ENCODE data around the gene SCN5A.

SCN5A gene

GRCh38 chr3:38640661-38641452, 8.6 kb downstream of the SCN5A start:
- no peak overlapping the region for H3K4me3 ChIP-seq (ENCODE audit: low read depth, low read length)
- no peak for TF ChIP-seq CTCF (IDR thresholded peaks at IDR 0.05; ENCODE audit: low read depth, low read length)
- in situ Hi-C loops (cut with HindIII; ENCODE audit: low sequenced_read_pairs) = no loop called here
- DNase-seq (ENCODE audit: low read depth, low spot score) = no peak

- in situ Hi-C loops (cut with HindIII; ENCODE audit: low sequenced_read_pairs) = no loop called here
Observed at GRCh38 chr3:38638354-38638753, 11.1 kb downstream of the SCN5A start.

GRCh38 chr3:38637906-38638305, 11.6 kb downstream of the SCN5A start:
- no peak overlapping the region for H3K4me3 ChIP-seq (ENCODE audit: low read depth, low read length)
- TF ChIP-seq CTCF (IDR thresholded peaks at IDR 0.05; ENCODE audit: low read depth, low read length) = no peak
- in situ Hi-C loops (cut with HindIII; ENCODE audit: low sequenced_read_pairs) = no loop called here
- DNase-seq (ENCODE audit: low read depth, low spot score) = no peak

More at GRCh38 chr3:38638354-38638753, 11.1 kb downstream of the SCN5A start:
- H3K4me3 ChIP-seq (ENCODE audit: low read depth, low read length) = no peak overlapping the region
- TF ChIP-seq CTCF (IDR thresholded peaks at IDR 0.05; ENCODE audit: low read depth, low read length) = no peak
- no peak for DNase-seq (ENCODE audit: low read depth, low spot score)

GRCh38 chr3:38636881-38637280, 12.6 kb downstream of the SCN5A start:
- TF ChIP-seq CTCF (IDR thresholded peaks at IDR 0.05; ENCODE audit: low read depth, low read length) = no peak
- H3K4me3 ChIP-seq (ENCODE audit: low read depth, low read length) = no peak overlapping the region
- in situ Hi-C loops (cut with HindIII; ENCODE audit: low sequenced_read_pairs) = no loop called here
- no peak for DNase-seq (ENCODE audit: low read depth, low spot score)

DNA sequence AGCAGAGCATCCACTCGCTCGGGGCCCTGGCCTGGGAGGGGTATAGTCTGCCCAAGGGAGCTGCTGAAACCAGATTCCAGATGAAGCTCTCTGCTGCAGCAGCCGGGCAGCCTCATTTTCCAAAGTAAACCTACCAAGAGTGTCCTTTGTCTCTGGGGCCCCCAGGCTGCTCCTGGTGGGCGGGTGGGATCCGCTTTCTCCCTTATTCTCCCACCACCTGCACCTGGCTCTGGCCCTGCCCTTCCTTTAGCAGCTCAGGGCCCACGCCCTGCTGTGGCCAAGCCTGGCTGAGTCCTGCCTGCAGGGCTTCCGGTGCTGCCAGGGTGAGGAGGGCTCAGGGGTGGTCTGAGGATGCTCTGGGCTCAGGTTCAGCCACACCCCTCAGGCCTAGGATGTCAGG, 13.0 kb downstream of the SCN5A start:
- in situ Hi-C loops (cut with HindIII; ENCODE audit: low sequenced_read_pairs) = no loop called here
- H3K4me3 ChIP-seq (ENCODE audit: low read depth, low read length) = no peak overlapping the region
- TF ChIP-seq CTCF (IDR thresholded peaks at IDR 0.05; ENCODE audit: low read depth, low read length) = no peak
- DNase-seq (ENCODE audit: low read depth, low spot score) = no peak

- DNase-seq (ENCODE audit: low read depth, low spot score) = peak; percentile 40
- H3K4me3 ChIP-seq (ENCODE audit: low read depth, low read length) = no peak overlapping the region
- TF ChIP-seq CTCF (IDR thresholded peaks at IDR 0.05; ENCODE audit: low read depth, low read length) = no peak
- in situ Hi-C loops (cut with HindIII; ENCODE audit: low sequenced_read_pairs) = no loop called here
Observed at GRCh38 chr3:38634111-38634510, 15.4 kb downstream of the SCN5A start.

Measured in astrocyte of the spinal cord (primary cell).